Glomerular visceral epithelial cell (primary cell): ENCODE measurements around the gene SPATA13.
"Not testable (repeated sequence)": the region's sequence is repeated elsewhere in the genome, so short reads cannot be mapped to it uniquely, and the experiment has no call there.

ENCODE experiments used
- DNase-seq: peaks from one replicate; pipeline ENCODE4 v3.0.0-alpha.2; 2016; ENCODE audit errors: extremely low spot score

Gene SPATA13

DNA sequence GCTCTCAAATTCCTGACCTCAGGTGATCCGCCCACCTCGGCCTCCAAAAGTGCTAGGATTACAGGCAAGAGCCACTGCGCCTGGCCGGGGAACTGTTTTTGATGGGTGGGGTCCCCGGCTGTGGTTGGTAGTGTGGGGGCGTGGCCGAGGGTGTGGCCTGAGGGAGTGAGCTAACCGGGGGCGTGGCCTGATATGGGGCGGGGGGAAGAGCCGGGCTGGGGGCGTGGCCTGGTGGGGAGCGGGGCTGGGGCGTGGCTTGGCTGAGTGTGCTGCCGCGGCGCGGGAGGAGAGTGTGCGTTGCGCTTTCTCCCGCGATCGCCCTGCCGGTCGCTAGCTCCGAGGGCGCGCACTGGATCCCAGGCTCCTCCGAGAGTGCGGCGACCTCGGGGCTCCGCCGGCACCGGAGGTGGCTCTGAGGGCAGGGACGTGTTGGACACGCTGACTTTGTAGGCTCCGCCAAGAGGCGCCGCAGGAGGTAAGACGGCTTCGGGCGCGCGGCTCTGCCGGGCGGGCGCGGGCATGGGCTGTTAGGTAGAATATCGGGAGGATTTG, at the start of gene SPATA13:
Gene SPATA13 (plus strand): TSS at position 263 of the 552 bp plus-strand sequence. CDS start 62,210 bp downstream, outside the sequence.
- DNase-seq: peak; percentile 94

DNA sequence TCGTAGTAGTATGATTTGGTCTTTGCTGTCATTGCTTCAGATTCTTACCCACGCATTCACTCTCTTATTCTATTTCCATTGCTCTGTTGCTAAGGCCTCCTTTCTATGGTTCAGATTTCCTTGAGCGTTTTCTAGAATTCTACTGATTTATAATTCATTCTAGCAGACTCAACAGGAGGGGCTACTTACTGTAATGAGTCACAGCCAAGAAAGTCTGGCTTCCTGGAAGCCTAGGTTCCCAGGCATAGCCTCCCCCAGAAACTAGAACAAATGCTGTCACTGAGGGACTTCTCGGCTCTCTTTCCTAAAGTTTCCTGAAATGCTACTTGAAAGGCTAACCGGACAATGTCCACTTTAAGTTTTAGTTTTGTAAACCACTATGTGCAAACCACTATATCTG, 47.7 kb upstream of the SPATA13 start:
- no peak for DNase-seq

DNA sequence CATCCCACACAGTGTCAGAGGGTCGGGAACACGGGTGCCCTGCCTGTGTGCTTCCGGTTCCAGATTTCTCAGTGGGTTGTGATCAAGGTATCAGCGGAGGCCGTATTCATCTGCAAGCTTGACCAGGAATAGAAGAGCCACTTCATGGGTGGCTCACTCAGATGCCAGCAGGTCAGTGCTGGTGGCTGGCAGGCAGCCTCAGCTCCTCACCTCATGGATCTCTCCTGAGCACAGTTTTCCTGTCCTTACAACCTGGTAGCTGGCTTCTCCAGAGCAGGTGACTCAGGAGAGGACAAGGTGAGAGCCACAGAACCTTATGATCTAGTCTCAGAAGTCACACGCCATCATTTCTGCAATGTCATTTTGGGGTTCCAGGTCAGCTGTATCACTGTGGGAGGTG, 44.8 kb upstream of the SPATA13 start:
- DNase-seq: no peak

DNA sequence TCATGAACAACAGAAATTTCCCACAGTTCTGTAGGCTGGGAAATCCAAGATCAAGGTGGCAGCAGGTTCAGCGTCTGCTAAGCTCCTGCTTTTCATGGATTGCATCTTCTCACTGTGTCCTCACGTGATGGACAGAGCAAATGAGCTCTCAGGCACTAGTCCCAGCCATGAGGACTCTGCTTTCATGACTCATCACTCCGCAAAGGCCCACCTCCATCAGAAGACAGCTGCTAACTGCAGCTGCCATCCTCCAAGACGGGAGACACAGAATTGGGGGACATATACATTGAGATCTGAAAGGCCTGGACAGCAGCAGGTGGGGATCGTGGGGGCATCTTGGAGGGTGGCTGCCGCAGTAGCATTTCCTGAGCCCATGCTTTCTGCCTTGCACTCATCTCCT, 44.4 kb upstream of the SPATA13 start:
- no peak for DNase-seq

DNA sequence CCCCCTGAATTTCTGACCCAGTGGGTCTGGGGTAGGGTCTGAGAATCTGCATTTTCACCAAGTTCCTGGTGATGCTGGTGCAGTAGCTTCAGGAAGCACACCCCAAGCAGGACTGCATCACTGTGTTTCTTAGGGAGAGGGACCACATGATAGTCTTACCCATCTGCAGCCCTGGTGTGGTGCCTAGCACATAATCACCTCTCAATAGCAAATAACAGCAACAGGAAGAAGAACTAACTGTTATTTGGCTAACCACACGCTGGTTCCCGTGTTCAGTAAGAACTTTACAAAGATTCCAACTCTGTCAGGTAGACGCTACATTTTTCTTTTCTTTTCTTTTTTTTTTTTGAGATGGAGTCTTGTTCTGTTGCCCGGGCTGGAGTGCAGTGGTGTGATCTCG, 41.9 kb upstream of the SPATA13 start:
- no peak for DNase-seq

DNA sequence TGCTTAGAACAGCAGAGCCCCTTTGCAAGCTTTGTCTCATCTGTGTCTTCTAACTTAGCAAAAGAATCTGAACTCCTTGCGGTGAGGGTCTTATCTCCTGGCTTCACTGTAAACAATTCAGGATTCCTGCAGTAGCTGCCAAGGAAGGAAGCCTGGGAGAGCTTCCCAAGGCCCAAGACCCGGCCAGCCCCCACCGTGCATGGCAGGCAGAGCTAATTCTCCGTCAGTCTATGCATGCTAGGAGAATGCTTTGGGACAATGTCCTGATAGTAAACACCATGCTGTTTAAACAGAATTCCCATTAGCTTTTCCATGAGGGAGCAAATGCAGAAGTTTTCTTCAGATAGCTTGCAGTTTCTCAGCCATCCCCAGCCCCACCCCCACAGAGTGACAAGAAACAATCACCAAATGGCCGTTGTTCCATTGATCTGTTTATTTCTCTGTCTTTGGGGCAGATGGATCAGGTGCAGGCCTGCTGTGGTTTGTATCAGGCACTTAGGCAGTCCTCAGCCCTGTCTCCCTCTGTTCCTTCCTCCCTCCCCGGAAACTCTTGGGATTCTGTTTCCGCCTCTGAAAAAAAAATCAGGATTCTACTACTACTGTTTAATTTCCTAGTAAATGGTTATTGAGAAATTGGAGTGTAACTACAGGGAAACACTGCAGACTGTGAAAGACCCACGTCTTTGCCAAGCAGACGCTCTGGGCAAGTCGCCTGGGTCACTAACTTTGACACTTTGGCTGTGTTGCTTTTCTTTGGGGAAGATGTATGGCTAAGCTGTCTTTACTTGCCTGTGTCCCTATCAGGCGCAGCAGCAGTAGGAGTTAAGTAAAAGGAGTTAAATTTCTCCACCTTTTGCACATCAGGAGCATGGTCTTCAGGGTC, 40.7 kb upstream of the SPATA13 start:
- DNase-seq: no peak

DNA sequence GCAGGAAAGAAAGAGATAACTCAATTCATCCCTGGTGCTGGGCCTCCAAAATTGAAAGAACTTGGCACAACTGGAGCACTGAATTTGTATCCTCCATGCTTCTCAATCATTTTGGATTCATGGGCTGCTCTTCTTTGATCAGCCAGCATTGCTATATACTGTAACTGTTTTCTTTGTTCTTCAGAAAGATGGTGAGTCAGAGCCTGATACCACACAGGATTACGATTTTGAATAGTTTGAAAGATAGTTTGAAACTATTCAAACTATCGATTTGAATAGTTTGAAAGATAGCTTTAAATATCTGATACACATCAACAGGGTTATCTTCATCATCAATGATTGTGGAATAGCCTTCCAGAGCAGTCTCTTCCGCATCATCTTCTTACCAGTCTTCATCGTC, 38.5 kb upstream of the SPATA13 start:
- not testable (repeated sequence) for DNase-seq

DNA sequence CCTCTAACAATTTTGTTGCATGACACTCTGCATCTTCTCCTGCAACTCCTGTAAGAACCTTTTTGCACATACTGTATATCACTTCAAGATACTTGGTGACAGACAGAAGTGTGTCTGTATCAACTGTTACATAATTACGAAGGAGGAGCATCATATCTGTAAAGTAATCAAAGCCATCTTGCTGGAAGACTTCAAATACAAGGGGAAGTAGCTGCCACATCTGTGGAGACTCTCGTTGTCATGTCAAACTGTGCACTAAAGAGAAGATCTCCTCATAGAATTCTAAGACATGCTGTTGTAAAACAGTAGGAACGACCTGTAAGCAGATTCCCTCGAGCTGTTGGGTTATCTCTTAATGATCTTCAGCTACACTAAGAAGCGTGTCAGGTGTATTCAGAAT, 38.0 kb upstream of the SPATA13 start:
- no peak for DNase-seq

DNA sequence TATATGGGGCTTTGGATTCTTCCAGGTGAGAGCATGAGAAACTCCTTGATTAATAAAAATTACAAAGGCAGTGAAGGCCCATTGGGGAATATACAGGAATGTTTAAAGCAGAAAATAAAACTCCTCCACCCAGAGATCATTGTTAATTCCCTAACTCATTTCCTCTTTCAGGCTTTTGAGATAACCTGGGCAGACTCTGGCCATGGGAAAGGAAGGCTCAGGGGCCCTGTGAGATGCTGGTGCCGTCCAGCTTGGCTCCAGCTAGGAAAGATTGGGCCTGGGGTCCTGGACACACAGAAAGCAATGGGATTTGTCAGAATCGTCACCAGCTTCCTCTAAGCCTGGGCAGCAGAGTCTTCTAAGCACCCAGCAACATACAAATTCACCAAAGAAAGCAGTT, 36.8 kb upstream of the SPATA13 start:
- DNase-seq: no peak

DNA sequence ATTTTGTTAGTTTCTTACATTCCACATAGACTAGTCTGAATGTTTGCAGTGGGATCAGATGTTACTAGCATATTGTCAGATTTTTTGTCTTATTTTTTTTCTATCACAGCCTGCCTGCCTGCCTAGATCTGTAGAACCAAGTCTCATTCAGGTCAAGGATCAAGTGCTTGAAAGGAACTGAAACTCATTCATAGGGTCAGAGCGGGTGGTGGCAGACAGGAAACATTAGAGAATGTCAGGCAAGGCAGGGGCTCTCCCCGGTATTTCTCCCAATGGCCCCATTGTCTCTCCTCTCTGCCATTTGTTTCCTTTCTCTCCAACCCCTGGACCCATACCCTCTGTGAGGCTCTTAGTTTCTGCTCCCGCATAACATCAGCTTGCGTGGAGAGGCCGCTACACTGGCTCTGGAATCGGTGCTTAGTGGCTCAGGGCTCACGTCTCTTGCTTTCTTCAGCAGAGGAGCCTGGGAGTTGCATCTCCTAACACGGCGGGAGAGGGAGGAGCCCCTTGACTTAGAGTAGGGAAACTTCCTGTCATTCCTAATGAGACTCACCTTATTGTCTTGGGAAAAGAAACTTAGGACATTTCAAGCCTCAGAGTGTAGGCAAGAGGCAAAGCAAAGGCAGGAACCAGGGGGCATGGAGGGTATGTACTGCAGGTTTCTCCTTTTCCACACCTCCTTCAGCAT, 35.6 kb upstream of the SPATA13 start:
- no peak for DNase-seq

DNA sequence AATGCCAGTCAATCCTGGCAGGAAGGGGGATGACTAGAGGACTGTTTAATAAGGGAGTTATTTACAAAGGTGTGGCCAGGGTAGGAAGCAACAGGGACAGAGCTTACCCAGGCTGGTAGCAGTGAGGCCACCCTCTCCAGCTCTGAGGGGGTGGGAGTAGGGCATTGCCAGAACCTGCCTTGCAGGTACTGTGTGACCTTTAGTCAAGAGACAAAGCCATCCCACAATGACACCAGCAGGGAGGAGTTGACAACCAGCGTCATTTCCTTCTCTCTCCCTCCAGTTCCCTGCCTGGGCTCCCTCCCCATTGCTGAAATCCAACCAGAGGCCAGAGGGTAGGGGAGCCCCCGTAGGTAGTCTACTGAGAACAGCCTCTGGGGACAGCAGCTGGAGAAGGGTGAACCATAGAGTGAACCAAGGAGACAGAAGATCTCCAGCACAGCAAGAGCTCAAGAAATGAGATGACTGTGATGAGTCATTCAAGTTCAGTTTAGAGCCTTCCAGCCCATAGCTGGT, 33.3 kb upstream of the SPATA13 start:
- no peak for DNase-seq

DNA sequence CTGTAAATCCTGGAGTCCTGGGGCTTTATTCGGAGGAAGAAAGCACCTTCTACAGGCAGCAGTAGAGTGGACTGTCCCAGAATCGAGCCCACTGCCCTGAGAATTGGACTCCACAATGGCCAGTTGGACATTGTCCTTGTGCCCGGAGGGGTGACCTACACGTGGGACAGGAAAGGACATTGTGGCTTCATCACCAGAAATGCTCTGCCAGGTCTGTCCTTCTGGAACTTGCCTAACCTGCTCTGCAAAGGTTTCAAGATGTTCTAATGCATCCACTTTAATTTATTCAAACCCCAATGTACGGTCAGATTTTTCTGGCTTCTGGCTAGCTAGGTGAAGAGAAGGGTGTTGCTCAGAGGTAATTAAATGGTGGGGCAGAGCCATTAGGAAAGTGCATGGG, 32.4 kb upstream of the SPATA13 start:
- no peak for DNase-seq

DNA sequence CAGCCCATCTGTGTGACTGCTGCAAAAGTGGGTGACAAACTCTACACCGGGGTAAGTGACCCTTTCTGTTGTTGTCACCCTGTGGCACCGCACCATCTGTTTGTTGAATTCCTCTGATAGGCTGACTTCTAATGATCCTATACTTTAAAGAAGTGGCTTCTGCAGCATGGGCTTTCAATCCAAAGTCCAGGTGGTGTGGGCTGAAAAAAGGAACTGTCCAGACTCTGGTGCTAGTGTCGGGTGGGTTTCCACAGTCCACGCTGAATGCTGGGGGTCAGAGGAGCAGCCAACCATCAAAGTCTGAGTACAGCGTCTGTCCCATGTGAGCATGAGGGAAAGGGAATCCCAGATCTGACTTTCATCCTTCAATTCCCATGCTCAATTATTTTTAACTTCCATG, 31.6 kb upstream of the SPATA13 start:
- no peak for DNase-seq

DNA sequence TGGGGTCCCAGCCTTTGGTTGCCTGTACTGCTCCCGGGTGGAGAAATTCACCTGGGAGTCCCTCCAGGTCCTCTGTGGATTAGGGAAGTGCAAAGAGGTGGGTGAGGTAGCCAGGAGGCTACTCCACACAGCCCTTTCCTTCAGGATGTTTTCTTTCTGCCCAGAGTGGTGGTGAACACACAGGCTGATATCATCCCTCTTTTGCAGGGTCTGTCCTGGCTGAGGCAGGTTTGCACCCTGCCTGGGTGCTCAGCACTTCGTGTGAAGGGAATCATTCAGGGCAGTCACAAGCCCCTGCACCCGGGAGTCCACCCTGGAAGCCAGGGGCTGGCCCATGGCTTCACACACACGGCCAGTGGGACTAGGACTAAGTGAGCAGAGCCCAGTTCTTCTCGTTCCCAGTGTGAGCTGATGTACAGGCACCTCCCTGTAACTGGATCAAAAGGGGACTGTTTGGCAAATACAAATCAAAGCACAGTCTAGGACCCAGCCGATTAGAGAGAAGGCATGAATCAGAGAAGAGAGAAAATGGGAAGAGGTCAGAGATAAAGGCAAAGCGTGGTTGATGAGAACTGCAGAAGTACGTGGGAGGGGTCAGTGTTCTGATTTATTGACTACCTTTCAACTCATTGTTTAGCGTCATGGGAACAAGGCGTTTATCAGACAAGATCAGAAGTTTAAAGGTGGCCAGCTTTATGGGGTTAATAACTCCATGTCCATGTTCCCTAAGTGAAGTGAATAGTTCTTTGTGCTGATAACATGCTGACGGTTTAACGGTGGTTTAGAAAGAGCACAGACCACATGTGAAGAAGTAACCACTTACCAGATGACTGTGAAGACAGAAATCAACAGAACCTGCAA, 30.4 kb upstream of the SPATA13 start:
- no peak for DNase-seq

DNA sequence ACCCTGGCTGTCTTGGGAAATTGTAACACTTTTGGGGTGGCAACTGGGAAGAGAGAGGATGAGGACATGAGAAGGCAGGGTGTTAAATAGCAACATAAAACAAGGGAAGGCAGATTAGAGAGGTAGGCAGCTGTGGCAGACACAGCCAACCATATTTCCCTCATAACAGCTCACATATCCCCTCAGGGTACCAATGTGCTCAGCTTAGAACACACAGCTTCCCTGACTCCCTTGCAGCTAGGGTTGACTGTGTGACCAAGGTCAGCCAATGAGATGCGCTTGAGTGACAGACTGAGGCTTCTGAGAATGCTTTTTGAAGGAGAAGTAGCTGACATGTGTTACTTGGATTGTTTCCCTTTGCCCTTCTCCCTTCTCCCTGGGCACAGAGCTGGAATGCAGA, 28.8 kb upstream of the SPATA13 start:
- no peak for DNase-seq

DNA sequence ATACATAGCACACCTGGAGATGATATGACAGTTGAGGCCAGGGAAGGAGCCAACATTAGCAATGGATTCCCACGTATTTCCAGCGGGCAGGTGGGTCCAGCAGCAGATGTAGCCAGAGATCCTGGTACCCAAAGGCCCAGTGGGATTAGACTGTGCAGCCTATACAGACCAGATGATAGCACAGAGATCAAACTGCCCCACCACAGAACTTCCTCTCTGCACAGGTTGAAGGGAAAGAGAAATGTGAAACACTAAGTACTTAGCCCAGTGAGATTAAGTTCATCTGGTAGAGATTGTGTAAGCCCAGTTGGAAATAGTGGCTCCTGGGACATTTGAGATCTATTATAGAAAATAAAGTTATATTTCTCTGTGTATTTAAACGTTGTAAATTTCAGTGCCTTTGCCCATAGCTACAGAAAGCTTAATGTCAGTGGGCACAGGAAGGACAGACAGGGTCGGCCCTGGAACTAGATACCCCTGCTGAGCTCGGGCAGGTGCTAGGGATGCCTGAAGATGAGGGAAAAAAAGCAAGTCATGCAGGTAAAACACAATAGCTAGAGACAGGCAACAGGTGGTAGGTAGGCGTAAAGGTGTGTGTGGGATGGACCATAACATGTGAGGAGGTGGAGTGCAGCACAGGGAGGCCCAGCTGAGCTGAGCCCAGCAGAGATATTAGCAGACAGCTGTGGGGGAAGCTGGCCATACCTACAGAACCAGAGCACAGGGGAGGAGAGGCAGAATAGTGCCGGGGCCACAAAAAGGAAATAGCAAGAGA, 27.3 kb upstream of the SPATA13 start:
- no peak for DNase-seq

DNA sequence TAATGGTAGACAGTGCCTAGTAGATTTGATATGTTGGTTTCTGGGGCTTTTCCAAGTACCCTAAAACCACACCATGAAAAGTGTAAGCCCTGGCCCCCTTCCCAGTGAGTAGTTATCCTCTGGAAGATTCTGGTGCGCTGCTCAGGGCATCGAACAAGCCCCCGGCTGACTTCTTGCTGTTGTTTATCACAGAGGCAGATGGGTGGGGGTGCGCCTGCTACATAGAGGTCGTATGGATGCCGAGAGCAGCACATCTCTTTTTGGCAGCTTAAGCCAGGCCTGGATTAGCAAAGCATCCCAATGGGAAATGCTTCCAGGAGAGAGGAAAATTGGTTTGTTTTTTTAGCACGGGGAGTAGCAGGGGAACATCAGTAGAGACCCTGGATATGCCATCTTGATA, 26.3 kb upstream of the SPATA13 start:
- no peak for DNase-seq

DNA sequence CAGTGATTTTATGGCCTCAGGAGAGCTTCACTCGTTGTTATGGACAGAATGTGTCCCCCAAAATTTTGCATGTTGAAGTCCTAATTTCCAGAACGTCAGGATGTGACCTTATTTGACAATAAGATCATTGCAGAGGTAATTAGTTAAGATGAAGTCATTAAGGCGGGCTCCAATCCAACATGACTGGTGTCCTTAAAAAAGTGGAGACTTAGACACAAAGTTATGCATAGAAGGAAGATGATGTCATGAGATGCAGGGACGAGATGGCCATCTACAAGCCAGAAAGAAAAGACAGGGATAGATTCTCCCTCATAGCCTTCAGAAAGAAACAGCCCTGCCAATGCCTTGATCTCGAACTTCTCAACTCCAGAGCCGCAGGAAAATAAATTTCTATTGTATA, 25.8 kb upstream of the SPATA13 start:
- no peak for DNase-seq

DNA sequence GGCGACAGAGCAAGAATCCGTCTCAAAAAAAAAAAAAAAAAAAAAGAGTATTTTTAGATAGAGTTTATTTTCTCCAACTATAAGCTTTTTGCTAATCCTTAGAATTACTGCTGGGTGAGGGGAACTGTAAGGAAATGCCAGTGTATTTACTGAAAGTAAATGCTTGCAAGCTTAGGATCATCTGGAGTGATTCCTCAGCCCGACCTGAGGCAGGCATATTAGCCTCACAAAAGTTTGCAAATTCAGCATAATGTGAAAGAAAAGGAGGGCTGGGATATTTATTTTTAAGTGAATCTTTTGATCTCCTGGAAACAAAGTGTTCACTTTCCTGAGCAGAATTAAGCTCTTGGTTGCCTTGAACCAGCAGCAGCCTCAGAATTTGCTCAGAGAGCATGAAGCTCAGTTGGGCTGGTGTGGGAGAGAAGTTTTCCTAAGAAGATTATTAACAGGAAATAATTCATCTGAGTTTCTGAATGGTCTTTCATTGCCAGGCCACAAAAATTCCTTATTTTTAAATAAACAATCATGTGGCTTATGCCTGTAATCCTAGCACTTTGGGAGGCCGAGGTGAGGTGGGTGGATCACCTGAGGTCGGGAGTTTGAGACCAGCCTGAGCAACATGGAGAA, 24.7 kb upstream of the SPATA13 start:
- DNase-seq: peak; percentile 24

DNA sequence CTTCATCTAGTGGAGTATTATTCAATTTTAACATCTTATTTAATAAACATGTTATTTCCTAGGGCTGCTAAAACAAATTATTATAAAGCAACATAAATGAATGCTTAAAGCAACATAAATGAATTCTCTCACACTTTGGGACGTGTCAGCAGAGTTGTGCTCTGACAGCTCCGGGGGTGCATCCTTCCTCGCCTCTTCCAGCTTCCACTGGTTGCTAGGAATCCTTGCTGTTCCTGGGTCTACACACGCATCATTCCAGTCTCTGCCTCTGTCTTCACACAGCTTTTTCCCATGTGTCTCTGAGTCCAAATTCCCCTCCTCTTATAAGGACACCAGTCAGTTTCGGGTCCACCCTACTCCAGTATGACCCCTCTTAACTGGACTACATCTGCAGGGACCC, 21.6 kb upstream of the SPATA13 start:
- no peak for DNase-seq
